PC-3 (cell line): ENCODE results near the gene H6PD. TPM values are rescaled to one million over a fixed set of nuclear protein-coding genes. Genes with fewer than 3 reads are reported as not detected.

ENCODE experiments used
- ATAC-seq: fragments of 200-7000 bp; cut with Tn5 transposase; 2 replicates; pipeline ENCODE4 v1.9.1; 2020; ENCODE audit warnings: mild to moderate bottlenecking, moderate library complexity
- BruUV-seq: library from RNA; stranded (reverse); fragments of 400-500 nt; replicated peaks from 2 replicates; lab custom pipeline; 2021; lab: Mats Ljungman, UMichigan
- CTCF ChIA-PET: fragments of 300-600 bp; sonication (Branson Sonifier 250); formaldehyde crosslinking; loops from one replicate; lab custom pipeline; 2022; ENCODE audit warnings: antibody characterized with exemption; lab: Charles Lee
- POLR2A ChIA-PET: fragments of 300-600 bp; sonication (Branson Sonifier 250); formaldehyde crosslinking; loops from one replicate; lab custom pipeline; 2022; ENCODE audit warnings: antibody characterized with exemption; ENCODE audit not compliant: unreplicated experiment; lab: Charles Lee
- DNase-seq: peaks from one replicate; pipeline ENCODE4 v3.0.0-alpha.2; 2015
- H2AFZ ChIP-seq: fragments of 300-600 bp; sonication (generic); 2 replicates; pipeline ENCODE4 v1.6.0; 2016; ENCODE audit warnings: antibody characterized with exemption, low read length
- H3F3A ChIP-seq: fragments of 300-600 bp; sonication (generic); one replicate; pipeline ENCODE4 v1.6.0; 2017; ENCODE audit warnings: antibody characterized with exemption, low read length, control low read depth, mild to moderate bottlenecking; ENCODE audit not compliant: unreplicated experiment
- H3K27ac ChIP-seq: fragments of 300-600 bp; sonication (generic); 2 replicates; pipeline ENCODE4 v1.5.1; 2016; ENCODE audit warnings: mild to moderate bottlenecking, low read length
- H3K27me3 ChIP-seq: fragments of 300-600 bp; sonication (generic); 2 replicates; pipeline ENCODE4 v1.6.1; 2016; ENCODE audit warnings: low read length, mixed read lengths
- H3K36me3 ChIP-seq: fragments of 300-600 bp; sonication (generic); 2 replicates; pipeline ENCODE4 v1.6.1; 2016; ENCODE audit warnings: low read depth, mixed run types, low read length, mixed read lengths
- H3K4me1 ChIP-seq: fragments of 300-600 bp; sonication (generic); 2 replicates; pipeline ENCODE4 v1.5.1; 2016; ENCODE audit warnings: low read length; ENCODE audit not compliant: insufficient read depth
- H3K4me2 ChIP-seq: fragments of 300-600 bp; sonication (generic); 2 replicates; pipeline ENCODE4 v1.6.0; 2016; ENCODE audit warnings: low read length
- H3K4me3 ChIP-seq: fragments of 300-600 bp; sonication (generic); 2 replicates; pipeline ENCODE4 v1.5.1; 2016; ENCODE audit warnings: mild to moderate bottlenecking, low read length, mixed read lengths
- H3K79me2 ChIP-seq: fragments of 300-600 bp; sonication (generic); 2 replicates; pipeline ENCODE4 v1.6.1; 2017; ENCODE audit warnings: low read length, mixed read lengths
- H3K9ac ChIP-seq: fragments of 300-600 bp; sonication (generic); 2 replicates; pipeline ENCODE4 v1.6.0; 2016; ENCODE audit warnings: mild to moderate bottlenecking, low read length
- H3K9me2 ChIP-seq: fragments of 300-600 bp; sonication (generic); replicated peaks from 2 replicates; pipeline ENCODE4 v1.6.1; 2016; ENCODE audit warnings: mixed run types, low read length, mixed read lengths
- H3K9me3 ChIP-seq: fragments of 300-600 bp; sonication (generic); 2 replicates; pipeline ENCODE4 v1.6.1; 2016; ENCODE audit warnings: low read length, mixed read lengths
- H4K20me1 ChIP-seq: fragments of 300-600 bp; sonication (generic); 2 replicates; pipeline ENCODE4 v1.6.1; 2016; ENCODE audit warnings: low read length, mixed read lengths
- EZH2 ChIP-seq: fragments of 300-600 bp; sonication (generic); IDR thresholded peaks from one replicate; pipeline ENCODE4 v1.6.1; 2017; ENCODE audit warnings: antibody characterized with exemption, mild to moderate bottlenecking, low read length; ENCODE audit not compliant: unreplicated experiment
- EZH2phosphoT487 ChIP-seq: fragments of 300-600 bp; sonication (generic); IDR thresholded peaks from 2 replicates; pipeline ENCODE4 v1.6.1; 2018; ENCODE audit warnings: mild to moderate bottlenecking, antibody characterized with exemption, low read length, borderline replicate concordance
- intact Hi-C: fragments of 100-400 bp; cut with micrococcal nuclease; formaldehyde crosslinking; loops from 2 replicates; pipeline ENCODE4 v1.9.0; 2023
- total RNA-seq: library from RNA; depleted of rRNA; stranded (reverse); fragments of >200 nt; gene quantifications from 2 replicates; pipeline ENCODE4 v1.2.3, GENCODE V29; 2014
- TF ChIP-seq, protein P1 (sequence below): fragments of 300-600 bp; sonication (generic); conservative IDR thresholded peaks from 2 replicates; pipeline ENCODE4 v1.5.1; 2017; ENCODE audit warnings: antibody characterized with exemption, low read depth, mild to moderate bottlenecking, low read length

The H6PD gene
- total RNA-seq, 1 experiment from 2014 or later = 6.8 TPM

DNA sequence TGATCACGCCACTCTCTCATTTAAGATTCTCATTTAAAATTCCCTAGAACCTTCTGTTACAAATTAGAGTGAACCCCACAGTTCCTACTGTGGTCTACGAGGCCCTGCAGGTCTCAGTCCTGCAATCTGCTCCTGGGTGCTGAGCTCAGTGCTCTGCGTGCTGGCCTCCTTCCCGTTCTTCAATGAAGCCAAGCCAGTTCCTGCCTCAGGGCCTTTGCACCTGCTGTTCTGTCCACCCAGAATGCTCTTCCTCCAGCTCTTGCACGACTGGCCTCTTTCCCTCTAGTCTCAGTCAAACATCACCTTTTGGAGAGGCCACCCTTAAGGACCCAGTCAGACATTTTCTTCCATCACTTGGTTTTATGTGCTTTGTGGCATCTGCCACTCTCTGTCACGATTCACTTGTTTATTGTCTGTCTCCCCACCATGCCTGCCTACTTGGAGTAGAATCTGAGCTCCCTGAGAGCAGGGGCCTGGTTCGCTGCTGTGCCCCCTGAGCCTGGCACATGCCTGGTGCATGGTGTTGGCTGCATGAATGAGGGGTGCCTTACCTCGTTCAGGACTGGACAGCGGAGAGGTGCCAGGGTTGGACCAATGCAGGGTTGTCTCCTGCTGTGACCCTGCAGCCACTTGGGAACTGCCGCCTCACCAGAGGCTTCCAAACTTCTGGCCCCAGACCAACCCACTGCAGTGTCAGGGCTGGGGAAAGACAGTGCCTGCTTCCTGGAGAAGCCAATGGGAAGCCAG is 9.7 kb upstream of the H6PD start:
- no peak overlapping the region for H3K4me3 ChIP-seq
- 0 out of 2 replicates have a peak, but pooled peaks cover 5% of the 10 kb centered on the region for H3K4me1 ChIP-seq
- H3K9ac ChIP-seq = no peak overlapping the region
- no peaks in the 10 kb centered on the region for H3K36me3 ChIP-seq
- H3K4me2 ChIP-seq = no peak overlapping the region
- intact Hi-C loops = no loop called here
- no peaks in the 10 kb centered on the region for H3K27me3 ChIP-seq
- ChIA-PET POLR2A (no interaction called here), CTCF (no interaction called here)
- no peaks in the 10 kb centered on the region for H3K9me2 ChIP-seq
- no peaks in the 10 kb centered on the region for H3F3A ChIP-seq
- H3K9me3 ChIP-seq = no peaks in the 10 kb centered on the region
- no peaks in the 10 kb centered on the region for H4K20me1 ChIP-seq
- H3K79me2 ChIP-seq = no peaks in the 10 kb centered on the region
- TF ChIP-seq EZH2phosphoT487 (no peak), EZH2 (no peak)
- TF ChIP-seq, protein P1, sequence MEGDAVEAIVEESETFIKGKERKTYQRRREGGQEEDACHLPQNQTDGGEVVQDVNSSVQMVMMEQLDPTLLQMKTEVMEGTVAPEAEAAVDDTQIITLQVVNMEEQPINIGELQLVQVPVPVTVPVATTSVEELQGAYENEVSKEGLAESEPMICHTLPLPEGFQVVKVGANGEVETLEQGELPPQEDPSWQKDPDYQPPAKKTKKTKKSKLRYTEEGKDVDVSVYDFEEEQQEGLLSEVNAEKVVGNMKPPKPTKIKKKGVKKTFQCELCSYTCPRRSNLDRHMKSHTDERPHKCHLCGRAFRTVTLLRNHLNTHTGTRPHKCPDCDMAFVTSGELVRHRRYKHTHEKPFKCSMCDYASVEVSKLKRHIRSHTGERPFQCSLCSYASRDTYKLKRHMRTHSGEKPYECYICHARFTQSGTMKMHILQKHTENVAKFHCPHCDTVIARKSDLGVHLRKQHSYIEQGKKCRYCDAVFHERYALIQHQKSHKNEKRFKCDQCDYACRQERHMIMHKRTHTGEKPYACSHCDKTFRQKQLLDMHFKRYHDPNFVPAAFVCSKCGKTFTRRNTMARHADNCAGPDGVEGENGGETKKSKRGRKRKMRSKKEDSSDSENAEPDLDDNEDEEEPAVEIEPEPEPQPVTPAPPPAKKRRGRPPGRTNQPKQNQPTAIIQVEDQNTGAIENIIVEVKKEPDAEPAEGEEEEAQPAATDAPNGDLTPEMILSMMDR = no peak
- H3K27ac ChIP-seq = no peak overlapping the region
- no peak for DNase-seq
- ATAC-seq = no peak
- BruUV-seq = no TSS peak
- no peak overlapping the region for H2AFZ ChIP-seq

DNA sequence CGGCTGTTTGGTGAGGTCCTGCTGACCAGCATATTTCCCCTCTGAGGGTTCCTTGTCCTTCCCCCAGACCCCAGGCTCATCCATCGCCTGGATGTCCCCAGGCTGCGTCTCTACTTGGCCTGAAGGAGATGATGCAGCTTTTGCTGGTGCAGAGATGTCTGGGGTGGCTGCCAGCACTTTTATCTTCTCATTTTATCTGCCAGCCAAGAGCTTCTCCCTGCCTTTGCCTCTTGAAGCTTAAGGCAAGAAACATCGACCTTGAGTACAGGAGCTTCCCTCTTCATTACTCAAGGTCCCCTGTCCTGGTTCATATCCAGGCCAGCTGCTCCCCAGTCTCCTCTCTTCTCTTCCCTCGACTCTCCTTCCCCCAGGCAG is 9.2 kb upstream of the H6PD start:
- intact Hi-C loops = no loop called here
- Histone ChIP-seq H3K36me3 (no peaks in the 10 kb centered on the region), H3K9ac (no peak overlapping the region), H3F3A (no peaks in the 10 kb centered on the region), H4K20me1 (no peaks in the 10 kb centered on the region), H3K9me3 (no peaks in the 10 kb centered on the region), H3K27me3 (no peaks in the 10 kb centered on the region), H3K4me3 (no peak overlapping the region), H2AFZ (no peak overlapping the region), H3K4me2 (no peak overlapping the region), H3K27ac (no peak overlapping the region), H3K4me1 (0 out of 2 replicates have a peak, but pooled peaks cover 5% of the 10 kb centered on the region), H3K9me2 (no peaks in the 10 kb centered on the region), H3K79me2 (no peaks in the 10 kb centered on the region)
- no TSS peak for BruUV-seq
- no peak for TF ChIP-seq EZH2phosphoT487
- TF ChIP-seq EZH2 = no peak
- TF ChIP-seq, protein P1 = no peak
- ChIA-PET CTCF (no interaction called here), POLR2A (no interaction called here)
- ATAC-seq (no peak), DNase-seq (no peak)

DNA sequence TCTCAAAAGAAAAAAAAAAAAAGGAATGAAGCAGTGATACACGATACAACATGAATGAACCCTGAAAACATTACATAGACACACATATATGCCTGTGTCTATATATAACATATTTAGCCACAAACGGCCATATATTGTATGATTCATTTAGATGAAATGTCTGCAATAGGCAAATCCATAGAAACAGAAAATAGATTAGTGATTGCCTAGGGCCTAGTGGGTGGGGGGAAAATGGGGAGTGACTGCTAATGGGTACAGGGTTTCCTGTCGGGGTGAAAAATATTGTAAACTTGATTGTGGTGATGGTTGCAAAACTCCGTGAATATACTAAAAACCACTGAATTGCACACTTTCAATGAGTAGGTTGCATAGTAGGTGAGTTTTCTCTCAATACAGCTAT is 6.0 kb upstream of the H6PD start:
- H3K27ac ChIP-seq = no peak overlapping the region
- H3K4me2 ChIP-seq = no peak overlapping the region
- H3K9me2 ChIP-seq = no peaks in the 10 kb centered on the region
- H3K79me2 ChIP-seq = no peaks in the 10 kb centered on the region
- no peaks in the 10 kb centered on the region for H3K27me3 ChIP-seq
- no peaks in the 10 kb centered on the region for H3F3A ChIP-seq
- ATAC-seq = no peak; the same call in 1 of the 2 replicates
- no peak overlapping the region for H2AFZ ChIP-seq
- peak; percentile 31 for DNase-seq
- no peaks in the 10 kb centered on the region for H4K20me1 ChIP-seq
- no peaks in the 10 kb centered on the region for H3K36me3 ChIP-seq
- TF ChIP-seq EZH2 (no peak), EZH2phosphoT487 (no peak)
- TF ChIP-seq, protein P1 = no peak
- H3K4me3 ChIP-seq = no peak overlapping the region
- H3K9me3 ChIP-seq = no peaks in the 10 kb centered on the region
- no TSS peak for BruUV-seq
- POLR2A ChIA-PET = no interaction called here
- intact Hi-C loops = no loop called here
- no peak overlapping the region for H3K9ac ChIP-seq
- 0 out of 2 replicates have a peak, but pooled peaks cover 5% of the 10 kb centered on the region for H3K4me1 ChIP-seq
- CTCF ChIA-PET = no interaction called here
